K562 (cell line): ENCODE data around the gene KIAA0513. TPM values are rescaled to one million over a fixed set of nuclear protein-coding genes. Genes with fewer than 3 reads are reported as not detected.

Source experiments
- ARID1B ChIP-seq: fragments of 450-650 bp; IDR thresholded peaks from 2 replicates; pipeline ENCODE4 v1.6.1; 2016; ENCODE audit warnings: antibody characterized with exemption, mild to moderate bottlenecking, inconsistent platforms
- BCOR ChIP-seq: fragments of 450-650 bp; IDR thresholded peaks from 2 replicates; pipeline ENCODE4 v1.6.1; 2016
- CCNT2 ChIP-seq: IDR thresholded peaks from 2 replicates; pipeline ENCODE4 v1.6.1; 2011; ENCODE audit warnings: borderline replicate concordance, low read depth, mild to moderate bottlenecking, moderate library complexity, mixed read lengths, low read length; ENCODE audit not compliant: insufficient read length; ENCODE audit errors: extremely low read depth
- CXXC5 ChIP-seq: fragments of 250-450 bp; sonication (Bioruptor Pico); IDR thresholded peaks from 2 replicates; pipeline ENCODE4 v1.8.0; 2022; ENCODE audit warnings: inconsistent platforms, mild to moderate bottlenecking, moderate library complexity
- E2F3 ChIP-seq: fragments of 250-450 bp; sonication (Bioruptor Pico); IDR thresholded peaks from 2 replicates; pipeline ENCODE4 v1.4.0; 2020; ENCODE audit warnings: mild to moderate bottlenecking
- GATAD2B ChIP-seq: fragments of 450-650 bp; IDR thresholded peaks from 2 replicates; pipeline ENCODE4 v1.6.1; 2017; ENCODE audit warnings: mild to moderate bottlenecking, borderline replicate concordance
- PHF8 ChIP-seq: fragments of 200-600 bp; sonication (generic); IDR thresholded peaks from 2 replicates; pipeline ENCODE4 v1.6.1; 2012; ENCODE audit warnings: mixed run types, mild to moderate bottlenecking, inconsistent platforms, low read length, moderate library complexity, borderline replicate concordance
- PML ChIP-seq: IDR thresholded peaks from 2 replicates; pipeline ENCODE4 v1.6.1; 2012; ENCODE audit warnings: low read length, inconsistent platforms
- POLR2AphosphoS5 ChIP-seq: IDR thresholded peaks from 2 replicates; pipeline ENCODE4 v1.6.1; 2011; ENCODE audit warnings: mild to moderate bottlenecking, low read depth, low read length, moderate library complexity; ENCODE audit not compliant: control insufficient read depth, insufficient read depth
- PPARD ChIP-seq: fragments of 250-450 bp; sonication (Bioruptor Pico); IDR thresholded peaks from 2 replicates; pipeline ENCODE4 v1.8.0; 2022; ENCODE audit warnings: inconsistent platforms, mild to moderate bottlenecking, moderate library complexity
- RAD21 ChIP-seq, 2 experiments: fragments of 250-450 bp in 1 of 2; fragments of 450-650 bp in 1 of 2; sonication (Bioruptor Pico) in 1 of 2; formaldehyde crosslinking in 1 of 2; IDR thresholded peaks in 1 of 2; conservative IDR thresholded peaks in 1 of 2; 2 replicates each; pipeline versions ENCODE4 v1.4.0 to v1.8.0; 2020 to 2022; ENCODE audit warnings: mild to moderate bottlenecking in 2 of 2, moderate library complexity in 1 of 2
- SMARCA4 ChIP-seq: fragments of 450-650 bp; IDR thresholded peaks from 2 replicates; pipeline ENCODE4 v1.6.1; 2016
- SMARCC2 ChIP-seq: fragments of 450-650 bp; IDR thresholded peaks from 2 replicates; pipeline ENCODE4 v1.6.1; 2017; ENCODE audit warnings: antibody characterized with exemption, moderate library complexity, mild to moderate bottlenecking, low read depth
- ZFX ChIP-seq: sonication (generic); formaldehyde crosslinking; IDR thresholded peaks from 2 replicates; pipeline ENCODE4 v1.8.0; 2022; ENCODE audit warnings: mild to moderate bottlenecking, missing genetic modification reagents, moderate library complexity
- ZNF133 ChIP-seq: fragments of 250-450 bp; sonication (Bioruptor Pico); IDR thresholded peaks from 2 replicates; pipeline ENCODE4 v1.4.0; 2020; ENCODE audit warnings: mild to moderate bottlenecking
- ZNF282 ChIP-seq: sonication (generic); formaldehyde crosslinking; IDR thresholded peaks from 2 replicates; pipeline ENCODE4 v1.8.1; 2023; ENCODE audit warnings: missing genetic modification reagents
- ZNF436 ChIP-seq: fragments of 250-450, 450-650 bp; sonication (Bioruptor Pico); formaldehyde crosslinking; IDR thresholded peaks from 2 replicates; pipeline ENCODE4 v1.7.0; 2020; ENCODE audit warnings: mild to moderate bottlenecking
- polyA plus RNA-seq, 8 experiments: library from polyadenylated mRNA; depleted of rRNA in 4 of 8; stranded (reverse) in 5 of 8; unstranded in 3 of 8; fragments of >200 nt; fragmentation: Nextera tagmentation in 2 of 8; fragmentation: Illumina TruSeq in 1 of 8; extraction: Ambion mirVana in 2 of 8; extraction: Trizol in 1 of 8; gene quantifications; 2 replicates each; pipeline versions ENCODE4 v1.2.1 to v1.2.3, GENCODE V29; 2011 to 2014; ENCODE audit warnings: inconsistent platforms in 1 of 8, missing spikeins in 1 of 8
- total RNA-seq, 7 experiments: library from RNA; depleted of rRNA in 6 of 7; stranded (reverse); fragments of >200 nt in 6 of 7; fragmentation: Illumina TruSeq in 2 of 7; extraction: Trizol in 2 of 7; gene quantifications; 2 replicates each; pipeline versions ENCODE4 v1.2.1 to v1.2.3, GENCODE V29; 2011 to 2021; ENCODE audit warnings: low replicate concordance in 1 of 7
- TF ChIP-seq, protein P1 (sequence below): fragments of 450-650 bp; IDR thresholded peaks from 2 replicates; pipeline ENCODE4 v1.7.1; 2018; ENCODE audit warnings: mild to moderate bottlenecking, low read depth; ENCODE audit not compliant: partially characterized antibody
- TF ChIP-seq, protein P2 (sequence below): fragments of 250-450 bp; sonication (Bioruptor Pico); IDR thresholded peaks from 2 replicates; pipeline ENCODE4 v1.8.0; 2022; ENCODE audit warnings: moderate library complexity, mild to moderate bottlenecking, inconsistent platforms
- TF ChIP-seq, protein P3 (sequence below): sonication (generic); formaldehyde crosslinking; IDR thresholded peaks from 2 replicates; pipeline ENCODE4 v1.8.0; 2022; ENCODE audit warnings: missing genetic modification reagents, mild to moderate bottlenecking, borderline replicate concordance

Gene KIAA0513
- total and polyA plus RNA-seq, 9 of the 15 experiments (the other 6 are each of a cell fraction or from before 2014, with no cell fraction given): 0.18 to 13.7 (median 10.2) TPM

DNA sequence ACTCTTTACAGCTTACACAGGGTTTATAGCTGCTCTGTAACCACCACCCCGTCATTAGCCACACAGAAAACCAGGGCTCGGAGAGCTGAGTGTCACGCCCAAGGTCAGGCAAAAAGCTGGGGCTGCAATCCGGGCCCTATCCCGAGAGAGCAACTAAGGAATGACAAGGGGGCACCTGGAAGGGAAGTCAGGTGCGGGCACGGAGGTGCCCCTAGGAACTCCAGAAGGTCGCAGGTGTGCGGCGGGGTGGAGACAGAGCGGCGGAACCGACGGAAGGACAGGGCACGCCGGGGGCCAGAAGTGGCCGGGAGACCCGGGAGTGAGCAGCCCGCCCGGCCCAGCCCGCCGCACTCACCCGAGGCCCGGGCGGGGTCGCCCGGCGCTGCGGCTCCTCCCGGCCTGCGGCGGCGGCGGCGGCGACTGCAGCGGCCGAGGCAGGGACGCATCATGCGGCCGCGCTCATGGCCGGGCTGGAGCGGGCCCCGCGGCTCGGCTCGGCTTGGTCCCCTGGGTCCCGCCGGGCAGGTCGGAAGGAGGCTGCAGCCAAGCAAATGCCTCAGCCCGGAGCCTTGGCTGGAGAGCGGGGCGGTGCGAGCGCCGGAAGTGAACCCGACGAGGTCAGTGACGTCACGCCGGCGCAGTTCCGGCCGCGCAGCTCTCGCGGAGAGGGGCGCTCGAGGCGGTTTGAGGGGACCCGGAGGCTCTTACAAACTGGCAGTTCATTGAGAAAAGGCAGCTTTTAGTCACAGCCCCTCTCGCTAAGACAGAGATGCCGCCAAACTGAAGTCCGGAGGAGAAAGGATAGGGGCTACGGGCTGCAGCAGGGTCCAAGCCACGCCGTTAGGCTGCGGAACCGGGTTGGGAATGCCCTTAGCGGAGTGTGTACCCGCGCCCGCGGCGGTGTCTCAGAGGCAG is 16.4 kb upstream of the KIAA0513 start, which contains the start of gene ZDHHC7 (continued):
- TF ChIP-seq, protein P1, sequence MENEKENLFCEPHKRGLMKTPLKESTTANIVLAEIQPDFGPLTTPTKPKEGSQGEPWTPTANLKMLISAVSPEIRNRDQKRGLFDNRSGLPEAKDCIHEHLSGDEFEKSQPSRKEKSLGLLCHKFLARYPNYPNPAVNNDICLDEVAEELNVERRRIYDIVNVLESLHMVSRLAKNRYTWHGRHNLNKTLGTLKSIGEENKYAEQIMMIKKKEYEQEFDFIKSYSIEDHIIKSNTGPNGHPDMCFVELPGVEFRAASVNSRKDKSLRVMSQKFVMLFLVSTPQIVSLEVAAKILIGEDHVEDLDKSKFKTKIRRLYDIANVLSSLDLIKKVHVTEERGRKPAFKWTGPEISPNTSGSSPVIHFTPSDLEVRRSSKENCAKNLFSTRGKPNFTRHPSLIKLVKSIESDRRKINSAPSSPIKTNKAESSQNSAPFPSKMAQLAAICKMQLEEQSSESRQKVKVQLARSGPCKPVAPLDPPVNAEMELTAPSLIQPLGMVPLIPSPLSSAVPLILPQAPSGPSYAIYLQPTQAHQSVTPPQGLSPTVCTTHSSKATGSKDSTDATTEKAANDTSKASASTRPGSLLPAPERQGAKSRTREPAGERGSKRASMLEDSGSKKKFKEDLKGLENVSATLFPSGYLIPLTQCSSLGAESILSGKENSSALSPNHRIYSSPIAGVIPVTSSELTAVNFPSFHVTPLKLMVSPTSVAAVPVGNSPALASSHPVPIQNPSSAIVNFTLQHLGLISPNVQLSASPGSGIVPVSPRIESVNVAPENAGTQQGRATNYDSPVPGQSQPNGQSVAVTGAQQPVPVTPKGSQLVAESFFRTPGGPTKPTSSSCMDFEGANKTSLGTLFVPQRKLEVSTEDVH: peak; percentile 93
- TF ChIP-seq PHF8 (peak; percentile 97), GATAD2B (peak; percentile 97), ZNF133 (CRISPR knock-in tag) (peak; percentile 77; the same call in 1 of the 2 replicates), ARID1B (peak; percentile 11; the same call in 1 of the 2 replicates), CCNT2 (peak; percentile 69), CXXC5 (CRISPR knock-in tag) (peak; percentile 91), E2F3 (no peak; the same call in 1 of the 2 replicates), BCOR (0 out of 2 replicates have a peak, but pooled peaks have one; percentile 57), ZFX (CRISPR knock-in tag) (peak; percentile 83), RAD21 (CRISPR knock-in tag; conservative IDR thresholded peaks at IDR 0.05 in 1 of 2, IDR thresholded peaks at IDR 0.05 in 1 of 2) (peak; percentile 9 to 30; a peak in 3 of 4 replicates), ZNF436 (CRISPR knock-in tag) (0 out of 2 replicates have a peak, but pooled peaks have one; percentile 47), PPARD (CRISPR knock-in tag) (no peak), ZNF282 (CRISPR knock-in tag) (0 out of 2 replicates have a peak, but pooled peaks have one; percentile 68), SMARCA4 (no peak), SMARCC2 (no peak), PML (peak; percentile 90; the same call in 1 of the 2 replicates), POLR2AphosphoS5 (peak; percentile 92)
- TF ChIP-seq, protein P2, sequence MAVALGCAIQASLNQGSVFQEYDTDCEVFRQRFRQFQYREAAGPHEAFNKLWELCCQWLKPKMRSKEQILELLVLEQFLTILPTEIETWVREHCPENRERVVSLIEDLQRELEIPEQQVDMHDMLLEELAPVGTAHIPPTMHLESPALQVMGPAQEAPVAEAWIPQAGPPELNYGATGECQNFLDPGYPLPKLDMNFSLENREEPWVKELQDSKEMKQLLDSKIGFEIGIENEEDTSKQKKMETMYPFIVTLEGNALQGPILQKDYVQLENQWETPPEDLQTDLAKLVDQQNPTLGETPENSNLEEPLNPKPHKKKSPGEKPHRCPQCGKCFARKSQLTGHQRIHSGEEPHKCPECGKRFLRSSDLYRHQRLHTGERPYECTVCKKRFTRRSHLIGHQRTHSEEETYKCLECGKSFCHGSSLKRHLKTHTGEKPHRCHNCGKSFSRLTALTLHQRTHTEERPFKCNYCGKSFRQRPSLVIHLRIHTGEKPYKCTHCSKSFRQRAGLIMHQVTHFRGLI (CRISPR knock-in tag): no peak
- TF ChIP-seq, protein P3, sequence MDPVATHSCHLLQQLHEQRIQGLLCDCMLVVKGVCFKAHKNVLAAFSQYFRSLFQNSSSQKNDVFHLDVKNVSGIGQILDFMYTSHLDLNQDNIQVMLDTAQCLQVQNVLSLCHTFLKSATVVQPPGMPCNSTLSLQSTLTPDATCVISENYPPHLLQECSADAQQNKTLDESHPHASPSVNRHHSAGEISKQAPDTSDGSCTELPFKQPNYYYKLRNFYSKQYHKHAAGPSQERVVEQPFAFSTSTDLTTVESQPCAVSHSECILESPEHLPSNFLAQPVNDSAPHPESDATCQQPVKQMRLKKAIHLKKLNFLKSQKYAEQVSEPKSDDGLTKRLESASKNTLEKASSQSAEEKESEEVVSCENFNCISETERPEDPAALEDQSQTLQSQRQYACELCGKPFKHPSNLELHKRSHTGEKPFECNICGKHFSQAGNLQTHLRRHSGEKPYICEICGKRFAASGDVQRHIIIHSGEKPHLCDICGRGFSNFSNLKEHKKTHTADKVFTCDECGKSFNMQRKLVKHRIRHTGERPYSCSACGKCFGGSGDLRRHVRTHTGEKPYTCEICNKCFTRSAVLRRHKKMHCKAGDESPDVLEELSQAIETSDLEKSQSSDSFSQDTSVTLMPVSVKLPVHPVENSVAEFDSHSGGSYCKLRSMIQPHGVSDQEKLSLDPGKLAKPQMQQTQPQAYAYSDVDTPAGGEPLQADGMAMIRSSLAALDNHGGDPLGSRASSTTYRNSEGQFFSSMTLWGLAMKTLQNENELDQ (CRISPR knock-in tag): no peak
